Activated CD4-positive, alpha-beta T cell treated with anti-CD3 and anti-CD28 coated beads, Interleukin-2, Interleukin-6, amounts not matched to agents 100 ng/mL and 50 ng/mL, durations not matched to agents 16 hours and 8 hours (primary cell): Measurements from ENCODE around the gene RBMY1F.
"Not testable (repeated sequence)": the region's sequence is repeated elsewhere in the genome, so short reads cannot be mapped to it uniquely, and the experiment has no call there.

ENCODE experiments used
- DNase-seq: peaks from one replicate; pipeline ENCODE4 v3.0.0-alpha.2; 2020

Gene RBMY1F

GRCh38 chrY:22182823-22183222, at the start of gene RBMY1F:
TSS of gene RBMY1F (minus strand) at chrY:22182923. CDS start at chrY:22180969, 1,954 bp downstream.
- DNase-seq, result not testable (repeated sequence)

- DNase-seq, result not testable (repeated sequence)
Observed at GRCh38 chrY:22151144-22151543, 31.6 kb downstream of the RBMY1F start.

GRCh38 chrY:22141011-22141695, 41.6 kb downstream of the RBMY1F start:
- not testable (repeated sequence) for DNase-seq

GRCh38 chrY:22134719-22135118, 48.0 kb downstream of the RBMY1F start:
- DNase-seq, result not testable (repeated sequence)

- not testable (repeated sequence) for DNase-seq
Observed at GRCh38 chrY:22130494-22130893, 52.2 kb downstream of the RBMY1F start.
